Adrenal gland (tissue), 12 donors: ENCODE data around the gene RYR3. TPM values are rescaled to one million over a fixed set of nuclear protein-coding genes. Genes with fewer than 3 reads are reported as not detected.

ENCODE experiments used
- DNase-seq, 7 donors: peaks; one replicate each; pipeline ENCODE4 v3.0.0-alpha.2; 2019 to 2020
- H3K27ac ChIP-seq, 5 donors: fragments of 200-600 bp; sonication (generic) in 4 of 5; 1 replicate in 3 of 5; 2 replicates in 2 of 5; pipeline versions ENCODE4 v1.5.1 to v1.8.0; 2016 to 2020; ENCODE audit warnings: mild to moderate bottlenecking in 1 of 5
- H3K27me3 ChIP-seq: fragments of 200-600 bp; 2 replicates; pipeline ENCODE4 v1.8.0; 2021
- H3K36me3 ChIP-seq, 2 donors: fragments of 200-600 bp; replicated peaks in 1 of 2; 1 replicate in 1 of 2; 2 replicates in 1 of 2; pipeline versions ENCODE4 v1.5.1 to v1.8.0; 2018 to 2022
- H3K4me1 ChIP-seq, 2 donors: fragments of 200-600 bp; replicated peaks in 1 of 2; 1 replicate in 1 of 2; 2 replicates in 1 of 2; pipeline versions ENCODE4 v1.5.1 to v1.8.0; 2018 to 2021
- H3K4me3 ChIP-seq, 4 donors: fragments of 200-600 bp; sonication (generic) in 3 of 4; one replicate each; pipeline ENCODE4 v1.5.1; 2016 to 2018
- H3K9me3 ChIP-seq, 3 donors: fragments of 200-600 bp; sonication (generic) in 1 of 3; replicated peaks in 1 of 3; 1 replicate in 2 of 3; 2 replicates in 1 of 3; pipeline versions ENCODE4 v1.5.1 to v1.8.0; 2016 to 2021
- CTCF ChIP-seq, 6 experiments: fragments of 450-650 bp in 4 of 6; fragments of 200-600 bp in 2 of 6; sonication (generic) in 1 of 6; IDR thresholded peaks; 1 replicate in 5 of 6; 2 replicates in 1 of 6; pipeline versions ENCODE4 v1.5.1 to v1.8.0; 2016 to 2021; ENCODE audit warnings: antibody characterized with exemption in 6 of 6, mild to moderate bottlenecking in 2 of 6, moderate library complexity in 1 of 6
- POLR2A ChIP-seq, 2 donors: fragments of 450-650 bp; IDR thresholded peaks; one replicate each; pipeline ENCODE4 v1.6.1; 2017; ENCODE audit warnings: antibody characterized with exemption in 2 of 2, mild to moderate bottlenecking in 2 of 2, moderate library complexity in 1 of 2
- WGBS, 4 donors: extraction: QIAGEN DNeasy Blood & Tissue Kit in 2 of 4; methylation state at CpG; one replicate each; pipeline versions ENCODE4 v1.1.5 to v1.1.7; 2013 to 2017; 5-methylcytosine and 5-hydroxymethylcytosine counted together
- intact Hi-C, 2 donors: fragments of 100-400 bp; cut with DNase I; formaldehyde crosslinking; loops; one replicate each; pipeline versions ENCODE4 v1.14.1 to v1.15.0; 2022 to 2023
- polyA plus RNA-seq, 3 donors: library from polyadenylated mRNA; stranded (reverse); fragments of 200-250 nt in 2 of 3; fragments of 350-450 nt in 1 of 3; fragmentation: Illumina TruSeq in 1 of 3; extraction: RNeasy Lipid Tissue Mini Kit (QIAGEN cat#74804) in 1 of 3; gene quantifications; one replicate each; pipeline ENCODE4 v1.2.3, GENCODE V29; 2013 to 2014
- total RNA-seq, 9 donors: library from RNA; depleted of rRNA in 4 of 9; stranded (reverse); fragments of >200 nt in 4 of 9; fragments of 120-200 nt in 1 of 9; fragmentation: NEBNext Ultra II Directional in 1 of 9; extraction: Animal tissue kit (Norgen Biotek cat#: 25700) in 1 of 9; gene quantifications; one replicate each; pipeline versions ENCODE4 v1.1.0 to v1.2.4, GENCODE V29; 2013 to 2023
- donor health status: healthy with polysubstance abuse.
- donor health status: Bipolar disorder and iron deficiency.
- donor health status: DM: yes; HTN: yes; CAD: no.
- donor health status: DM: no; HTN: no; CAD: no.
- donor health status: DM: no; HTN: no; CAD: no.
- donor health status: DM: yes; HTN: yes; CAD: no.

The RYR3 gene
- total and polyA plus RNA-seq, 12 donors = 0.32 to 60.7 (median 3.4) TPM

DNA sequence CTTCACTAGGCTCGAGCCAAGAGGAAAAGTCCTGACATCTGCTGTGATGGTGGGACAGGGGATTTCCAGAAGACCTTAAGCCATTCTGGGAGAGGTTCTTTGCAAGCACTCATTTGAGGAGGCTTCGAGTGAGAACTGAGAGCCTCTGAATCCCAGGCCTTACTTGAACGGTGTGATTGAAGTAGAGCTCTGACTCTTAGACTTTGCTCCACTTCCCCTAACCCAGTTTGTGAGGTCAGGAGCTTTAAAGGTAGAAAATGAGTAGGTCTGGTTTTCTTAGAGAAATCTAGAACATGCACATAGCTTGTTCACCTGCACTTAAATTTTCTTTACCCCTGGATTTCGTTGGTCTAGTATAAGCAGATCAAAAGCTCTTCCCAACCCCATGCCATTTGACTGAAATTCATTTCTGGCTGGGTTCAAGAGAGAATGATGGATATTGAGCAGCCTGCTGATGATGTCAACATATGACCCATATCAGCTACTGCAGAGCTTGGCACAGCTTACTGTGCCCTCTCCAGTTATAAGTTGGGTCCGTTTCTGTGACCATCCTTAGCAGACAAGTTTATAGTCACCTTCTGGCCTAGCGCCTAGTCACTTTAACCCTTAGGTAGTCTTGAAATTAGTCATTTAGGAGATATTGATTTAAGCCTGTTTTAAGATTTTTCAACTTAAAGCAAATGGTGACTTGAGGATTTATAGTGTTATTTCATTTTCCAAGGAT is 428.3 kb downstream of the RYR3 start:
- no peak overlapping the region for H3K4me3 ChIP-seq
- TF ChIP-seq POLR2A (IDR thresholded peaks at IDR 0.05) = no peak
- no peaks in the 10 kb centered on the region for H3K36me3 ChIP-seq
- H3K4me1 ChIP-seq = no peaks in the 10 kb centered on the region
- 65 to 74% (median 68%) methylated on average over 6 of the region's 6 CpGs for WGBS, 4 donors
- no peak overlapping the region for H3K27ac ChIP-seq
- H3K27me3 ChIP-seq = no peaks in the 10 kb centered on the region
- intact Hi-C loops = loop anchor here in 1 of 2 donors (5.0 kb wide), 1 partner anchor 228 kb away; the partner anchor contains the start of gene CHRM5
- H3K9me3 ChIP-seq = no peaks in the 10 kb centered on the region
- no peak for DNase-seq

GRCh38 chr15:33742306-33742705 is 431.5 kb downstream of the RYR3 start:
- DNase-seq = no peak
- Histone ChIP-seq H3K27me3 (no peaks in the 10 kb centered on the region), H3K4me3 (no peak overlapping the region), H3K4me1 (no peaks in the 10 kb centered on the region), H3K27ac (no peak overlapping the region), H3K36me3 (no peaks in the 10 kb centered on the region), H3K9me3 (no peaks in the 10 kb centered on the region)
- WGBS, 4 donors = 37 to 49% (median 41%) methylated on average over 3 of the region's 3 CpGs
- intact Hi-C loops = no loop called here
- no peak for TF ChIP-seq CTCF (IDR thresholded peaks at IDR 0.05)
- TF ChIP-seq POLR2A (IDR thresholded peaks at IDR 0.05) = no peak

DNA sequence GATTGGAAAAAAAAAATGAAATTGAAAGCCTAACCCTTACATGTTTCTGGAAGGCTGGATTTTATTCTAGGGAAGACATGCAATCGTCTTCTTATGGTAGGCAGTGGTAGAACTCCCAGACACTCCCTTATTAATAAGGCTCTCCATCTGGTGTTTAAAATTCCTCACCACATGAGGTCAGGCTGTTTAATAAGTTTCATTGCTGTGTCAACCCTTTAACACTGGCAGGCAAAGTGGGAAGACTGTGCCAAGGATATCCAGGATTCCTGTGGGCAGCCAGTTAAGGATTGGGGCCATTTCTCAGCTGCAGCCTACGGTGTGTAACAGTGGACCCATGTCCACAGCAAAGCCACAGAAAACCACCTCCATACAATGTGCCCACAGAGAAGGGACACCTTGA is 432.0 kb downstream of the RYR3 start:
- H3K27me3 ChIP-seq = no peaks in the 10 kb centered on the region
- no peaks in the 10 kb centered on the region for H3K9me3 ChIP-seq
- 53 to 79% (median 66%) methylated on average over 1 to 2 of the region's 2 CpGs for WGBS, 4 donors
- H3K4me3 ChIP-seq = no peak overlapping the region
- no peak overlapping the region for H3K27ac ChIP-seq
- no peaks in the 10 kb centered on the region for H3K36me3 ChIP-seq
- intact Hi-C loops = no loop called here
- H3K4me1 ChIP-seq = no peaks in the 10 kb centered on the region
- DNase-seq = no peak
- TF ChIP-seq POLR2A (IDR thresholded peaks at IDR 0.05) (no peak), CTCF (IDR thresholded peaks at IDR 0.05) (no peak)

GRCh38 chr15:33746203-33746602 is 435.4 kb downstream of the RYR3 start:
- Histone ChIP-seq H3K9me3 (no peaks in the 10 kb centered on the region), H3K36me3 (no peaks in the 10 kb centered on the region), H3K27ac (no peak overlapping the region), H3K4me1 (no peaks in the 10 kb centered on the region), H3K27me3 (no peaks in the 10 kb centered on the region), H3K4me3 (no peak overlapping the region)
- 73 to 89% (median 78%) methylated on average over 3 to 5 of the region's 5 CpGs for WGBS, 4 donors
- TF ChIP-seq CTCF (IDR thresholded peaks at IDR 0.05) (no peak), POLR2A (IDR thresholded peaks at IDR 0.05) (no peak)
- intact Hi-C loops = no loop called here
- DNase-seq = no peak

GRCh38 chr15:33753012-33753411 is 442.2 kb downstream of the RYR3 start:
- intact Hi-C loops = no loop called here
- no peaks in the 10 kb centered on the region for H3K36me3 ChIP-seq
- no peak for DNase-seq
- whole genome bisulfite sequencing, 4 donors = 74 to 90% (median 80%) methylated on average over 1 of the region's 1 CpG
- TF ChIP-seq CTCF (IDR thresholded peaks at IDR 0.05) = no peak
- no peak for TF ChIP-seq POLR2A (IDR thresholded peaks at IDR 0.05)
- no peaks in the 10 kb centered on the region for H3K9me3 ChIP-seq
- H3K4me1 ChIP-seq = no peaks in the 10 kb centered on the region
- H3K27me3 ChIP-seq = no peaks in the 10 kb centered on the region
- no peak overlapping the region for H3K27ac ChIP-seq
- H3K4me3 ChIP-seq = no peak overlapping the region
